Testis (tissue), 3 donors: ENCODE measurements around the gene ROR2. TPM values are rescaled to one million over a fixed set of nuclear protein-coding genes. Genes with fewer than 3 reads are reported as not detected.
"Not testable (repeated sequence)": the region's sequence is repeated elsewhere in the genome, so short reads cannot be mapped to it uniquely, and the experiment has no call there.

Experiments used
- DNase-seq: peaks from one replicate; pipeline ENCODE4 v3.0.0-alpha.2; 2019
- H3K27ac ChIP-seq, 2 donors: fragments of 200-600 bp; sonication (generic); one replicate each; pipeline ENCODE4 v1.5.1; 2019
- H3K27me3 ChIP-seq: fragments of 200-600 bp; sonication (generic); one replicate; pipeline ENCODE4 v1.5.1; 2019
- H3K36me3 ChIP-seq: fragments of 200-600 bp; sonication (generic); one replicate; pipeline ENCODE4 v1.5.1; 2017; ENCODE audit warnings: low read depth; ENCODE audit errors: missing control alignments
- H3K4me1 ChIP-seq: fragments of 200-600 bp; sonication (generic); one replicate; pipeline ENCODE4 v1.5.1; 2019
- H3K4me3 ChIP-seq, 2 donors: fragments of 200-600 bp; sonication (generic); one replicate each; pipeline ENCODE4 v1.5.1; 2017 to 2019
- H3K9me3 ChIP-seq: fragments of 200-600 bp; sonication (generic); one replicate; pipeline ENCODE4 v1.5.1; 2017
- CTCF ChIP-seq, 3 experiments: fragments of 450-650 bp in 2 of 3; fragments of 200-600 bp in 1 of 3; sonication (generic) in 1 of 3; IDR thresholded peaks; one replicate each; pipeline ENCODE4 v1.5.1; 2016 to 2019; ENCODE audit warnings: antibody characterized with exemption in 3 of 3, mild to moderate bottlenecking in 2 of 3, moderate library complexity in 1 of 3
- POLR2A ChIP-seq: fragments of 450-650 bp; IDR thresholded peaks from one replicate; pipeline ENCODE4 v1.6.1; 2017; ENCODE audit warnings: antibody characterized with exemption, mild to moderate bottlenecking, moderate library complexity
- WGBS, 2 donors: methylation state at CpG; one replicate each; pipeline ENCODE4 v1.1.5; 2018; 5-methylcytosine and 5-hydroxymethylcytosine counted together
- intact Hi-C: fragments of 100-400 bp; cut with DNase I; formaldehyde crosslinking; loops from one replicate; pipeline ENCODE4 v1.15.1; 2023; ENCODE audit warnings: low total_unique reads
- polyA plus RNA-seq: library from polyadenylated mRNA; stranded (reverse); fragments of 350-450 nt; fragmentation: Illumina TruSeq; extraction: RNeasy Lipid Tissue Mini Kit (QIAGEN cat#74804); gene quantifications from one replicate; pipeline ENCODE4 v1.2.3, GENCODE V29; 2014; ENCODE audit warnings: low read depth, low replicate concordance; ENCODE audit not compliant: insufficient read depth
- total RNA-seq, 2 donors: library from RNA; depleted of rRNA; stranded (reverse); fragments of >200 nt; gene quantifications; one replicate each; pipeline ENCODE4 v1.2.3, GENCODE V29; 2016

The ROR2 gene
- total and polyA plus RNA-seq, 3 donors from 2014 or later: 11.5 to 16.5 (median 12.3) TPM

- Histone ChIP-seq H3K36me3 (no peaks in the 10 kb centered on the region), H3K4me1 (no peaks in the 10 kb centered on the region), H3K27ac (no peak overlapping the region), H3K4me3 (no peak overlapping the region), H3K9me3 (no peaks in the 10 kb centered on the region), H3K27me3 (no peaks in the 10 kb centered on the region)
- intact Hi-C loops: no loop called here
- no peak for DNase-seq
- WGBS, 2 donors: 89 to 90% methylated on average over 1 of the region's 1 CpG
- TF ChIP-seq POLR2A (no peak), CTCF (IDR thresholded peaks at IDR 0.05) (no peak)
These were observed 311.0 kb downstream of the ROR2 start for GRCh38 chr9:91639054-91639453.

GRCh38 chr9:91634832-91635231 is 315.2 kb downstream of the ROR2 start:
- H3K27ac ChIP-seq, H3K4me3 ChIP-seq, intact Hi-C loops, H3K36me3 ChIP-seq, H3K9me3 ChIP-seq, DNase-seq, H3K27me3 ChIP-seq, H3K4me1 ChIP-seq: not testable (repeated sequence)
- WGBS, 2 donors: 83 to 85% methylated on average over 7 of the region's 7 CpGs

- Histone ChIP-seq H3K27ac (no peak overlapping the region), H3K36me3 (no peaks in the 10 kb centered on the region), H3K9me3 (no peaks in the 10 kb centered on the region), H3K4me1 (no peaks in the 10 kb centered on the region), H3K27me3 (no peaks in the 10 kb centered on the region), H3K4me3 (no peak overlapping the region)
- TF ChIP-seq CTCF (IDR thresholded peaks at IDR 0.05) (no peak), POLR2A (no peak)
- intact Hi-C loops: no loop called here
- no peak for DNase-seq
These were observed 320.3 kb downstream of the ROR2 start for GRCh38 chr9:91629718-91630117.

DNA sequence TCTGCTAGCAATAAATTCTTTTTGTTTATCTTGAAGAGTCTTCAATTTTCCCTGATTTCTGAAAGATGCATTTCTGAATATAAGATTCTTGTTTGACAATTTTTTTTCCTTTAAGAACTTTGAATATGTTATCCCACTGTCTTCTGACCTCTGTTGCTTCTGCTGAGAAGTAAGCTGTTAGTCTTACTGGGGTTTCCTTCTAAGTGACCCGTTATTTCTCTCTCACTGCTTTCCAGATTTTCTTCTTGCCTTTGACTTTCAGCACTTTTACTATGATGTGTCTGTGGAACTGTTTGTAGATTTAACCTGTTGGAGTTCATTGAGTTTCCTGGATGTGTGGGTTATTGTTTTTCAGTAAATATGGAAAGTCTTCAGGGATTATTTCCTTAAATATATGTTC is 321.1 kb downstream of the ROR2 start:
- TF ChIP-seq POLR2A (no peak), CTCF (IDR thresholded peaks at IDR 0.05) (no peak)
- no peaks in the 10 kb centered on the region for H3K36me3 ChIP-seq
- DNase-seq: no peak
- intact Hi-C loops: no loop called here
- 81 to 91% methylated on average over 1 of the region's 1 CpG for whole genome bisulfite sequencing, 2 donors
- no peak overlapping the region for H3K4me3 ChIP-seq
- no peaks in the 10 kb centered on the region for H3K4me1 ChIP-seq
- H3K9me3 ChIP-seq: no peaks in the 10 kb centered on the region
- H3K27ac ChIP-seq: no peak overlapping the region
- H3K27me3 ChIP-seq: no peaks in the 10 kb centered on the region

DNA sequence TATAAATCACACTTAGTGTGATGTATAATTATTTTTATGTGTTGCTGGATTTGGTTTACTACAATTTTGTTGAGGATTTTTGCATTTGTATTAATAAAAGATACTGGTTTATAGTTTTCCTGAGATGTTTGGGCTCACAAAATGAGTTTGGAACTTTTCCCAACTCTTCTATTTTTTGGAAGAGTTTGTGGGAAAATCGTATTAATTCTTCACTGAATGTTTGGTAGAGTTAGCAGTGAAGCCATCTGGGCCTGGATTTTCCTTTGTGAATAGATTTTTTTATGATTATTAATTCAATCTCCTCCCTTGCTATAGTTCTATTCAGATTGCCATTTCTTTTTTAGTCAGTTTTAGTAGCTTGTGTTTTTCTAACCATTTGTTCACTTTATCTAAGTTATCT is 324.7 kb downstream of the ROR2 start:
- TF ChIP-seq CTCF (IDR thresholded peaks at IDR 0.05): no peak
- TF ChIP-seq POLR2A: no peak
- DNase-seq: no peak
- Histone ChIP-seq H3K9me3 (no peaks in the 10 kb centered on the region), H3K36me3 (no peaks in the 10 kb centered on the region), H3K27me3 (no peaks in the 10 kb centered on the region), H3K4me3 (no peak overlapping the region), H3K27ac (no peak overlapping the region), H3K4me1 (no peaks in the 10 kb centered on the region)
- intact Hi-C loops: no loop called here
- WGBS, 2 donors: 53% methylated on average over 1 of the region's 1 CpG
